GM10847 (cell line): ENCODE measurements around the gene OR4D1.

ENCODE experiments used
- POLR2A ChIP-seq: IDR thresholded peaks from 2 replicates; pipeline ENCODE4 v1.6.1; 2011; ENCODE audit not compliant: insufficient read length; ENCODE audit errors: extremely low read depth

OR4D1 gene

GRCh38 chr17:58205936-58206335, 57.8 kb downstream of the OR4D1 start:
- TF ChIP-seq POLR2A = no peak

GRCh38 chr17:58207451-58207850, 59.3 kb downstream of the OR4D1 start:
- no peak for TF ChIP-seq POLR2A

- TF ChIP-seq POLR2A = no peak
These were observed 60.2 kb downstream of the OR4D1 start for GRCh38 chr17:58208344-58208743.
